Endothelial cell (in vitro differentiated cells): ENCODE measurements around the gene ZNF648. TPM values are rescaled to one million over a fixed set of nuclear protein-coding genes. Genes with fewer than 3 reads are reported as not detected.

Experiments
- DNase-seq: peaks from one replicate; pipeline ENCODE4 v3.0.0; 2021; ENCODE audit warnings: low spot score
- H3K27ac Mint-ChIP-seq: one replicate; pipeline ENCODE4 v1.8.0; 2021; ENCODE audit warnings: mixed read lengths, inconsistent platforms; ENCODE audit not compliant: unreplicated experiment
- H3K27me3 Mint-ChIP-seq: one replicate; pipeline ENCODE4 v1.8.0; 2021; ENCODE audit warnings: mild to moderate bottlenecking, moderate library complexity, mixed read lengths, inconsistent platforms; ENCODE audit not compliant: unreplicated experiment
- H3K36me3 Mint-ChIP-seq: one replicate; pipeline ENCODE4 v1.8.0; 2021; ENCODE audit warnings: mild to moderate bottlenecking, low read depth, mixed read lengths, inconsistent platforms; ENCODE audit not compliant: unreplicated experiment
- H3K4me1 Mint-ChIP-seq: one replicate; pipeline ENCODE4 v1.8.0; 2021; ENCODE audit warnings: mild to moderate bottlenecking, mixed read lengths, inconsistent platforms; ENCODE audit not compliant: unreplicated experiment
- H3K4me3 Mint-ChIP-seq: one replicate; pipeline ENCODE4 v1.8.0; 2021; ENCODE audit warnings: mild to moderate bottlenecking, mixed read lengths, inconsistent platforms; ENCODE audit not compliant: unreplicated experiment
- H3K9me3 Mint-ChIP-seq: one replicate; pipeline ENCODE4 v1.8.0; 2021; ENCODE audit warnings: mixed read lengths, inconsistent platforms; ENCODE audit not compliant: unreplicated experiment
- total RNA-seq: library from RNA; stranded (reverse); fragmentation: NEBNext Ultra II Directional; extraction: Animal tissue kit (Norgen Biotek cat#: 25700); gene quantifications from one replicate; pipeline ENCODE4 v1.2.1, GENCODE V29; 2021; ENCODE audit not compliant: unreplicated experiment
- TF ChIP-seq, protein P1 (sequence below): fragments of 200-600 bp; sonication (generic); IDR thresholded peaks from one replicate; pipeline ENCODE4 v1.5.0; 2021; ENCODE audit warnings: antibody characterized with exemption; ENCODE audit not compliant: unreplicated experiment

The ZNF648 gene
- total RNA-seq, 1 donor from 2014 or later = not detected

DNA sequence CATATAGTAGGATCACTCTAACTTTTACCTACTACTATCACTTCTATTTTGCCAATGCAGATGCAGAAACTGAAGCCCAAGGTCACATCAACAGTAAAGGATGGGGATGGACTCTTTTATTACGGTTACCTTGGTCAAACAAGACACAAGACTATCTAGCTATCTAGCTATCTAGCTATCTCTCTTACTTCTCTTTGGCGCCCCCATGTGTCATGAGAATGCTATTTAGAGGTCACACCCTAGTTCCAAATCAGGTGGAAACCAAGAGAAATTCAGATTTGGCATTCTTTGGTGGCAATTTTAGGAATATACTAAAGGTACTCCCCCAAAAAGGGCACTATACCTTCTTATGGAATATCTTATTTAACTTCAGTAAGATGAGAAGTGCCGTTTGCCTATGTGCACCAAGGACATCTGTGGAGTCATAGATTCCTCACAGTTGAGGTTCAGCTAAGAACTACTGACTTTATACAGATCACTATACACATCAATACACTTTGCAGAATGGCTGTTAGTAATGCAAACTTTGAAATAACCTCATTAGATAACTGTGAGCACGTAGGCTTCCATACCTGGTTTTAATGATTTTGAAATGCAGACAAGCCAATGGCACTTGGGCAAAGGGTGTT lies 6.7 kb downstream of the ZNF648 start:
- H3K27me3 Mint-ChIP-seq = peaks cover 6% of the 10 kb centered on the region
- H3K4me3 Mint-ChIP-seq = no peak overlapping the region
- H3K36me3 Mint-ChIP-seq = no peaks in the 10 kb centered on the region
- no peak overlapping the region for H3K27ac Mint-ChIP-seq
- H3K4me1 Mint-ChIP-seq = no peaks in the 10 kb centered on the region
- TF ChIP-seq, protein P1, sequence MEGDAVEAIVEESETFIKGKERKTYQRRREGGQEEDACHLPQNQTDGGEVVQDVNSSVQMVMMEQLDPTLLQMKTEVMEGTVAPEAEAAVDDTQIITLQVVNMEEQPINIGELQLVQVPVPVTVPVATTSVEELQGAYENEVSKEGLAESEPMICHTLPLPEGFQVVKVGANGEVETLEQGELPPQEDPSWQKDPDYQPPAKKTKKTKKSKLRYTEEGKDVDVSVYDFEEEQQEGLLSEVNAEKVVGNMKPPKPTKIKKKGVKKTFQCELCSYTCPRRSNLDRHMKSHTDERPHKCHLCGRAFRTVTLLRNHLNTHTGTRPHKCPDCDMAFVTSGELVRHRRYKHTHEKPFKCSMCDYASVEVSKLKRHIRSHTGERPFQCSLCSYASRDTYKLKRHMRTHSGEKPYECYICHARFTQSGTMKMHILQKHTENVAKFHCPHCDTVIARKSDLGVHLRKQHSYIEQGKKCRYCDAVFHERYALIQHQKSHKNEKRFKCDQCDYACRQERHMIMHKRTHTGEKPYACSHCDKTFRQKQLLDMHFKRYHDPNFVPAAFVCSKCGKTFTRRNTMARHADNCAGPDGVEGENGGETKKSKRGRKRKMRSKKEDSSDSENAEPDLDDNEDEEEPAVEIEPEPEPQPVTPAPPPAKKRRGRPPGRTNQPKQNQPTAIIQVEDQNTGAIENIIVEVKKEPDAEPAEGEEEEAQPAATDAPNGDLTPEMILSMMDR = no peak
- peak; percentile 63 for DNase-seq
- no peaks in the 10 kb centered on the region for H3K9me3 Mint-ChIP-seq

DNA sequence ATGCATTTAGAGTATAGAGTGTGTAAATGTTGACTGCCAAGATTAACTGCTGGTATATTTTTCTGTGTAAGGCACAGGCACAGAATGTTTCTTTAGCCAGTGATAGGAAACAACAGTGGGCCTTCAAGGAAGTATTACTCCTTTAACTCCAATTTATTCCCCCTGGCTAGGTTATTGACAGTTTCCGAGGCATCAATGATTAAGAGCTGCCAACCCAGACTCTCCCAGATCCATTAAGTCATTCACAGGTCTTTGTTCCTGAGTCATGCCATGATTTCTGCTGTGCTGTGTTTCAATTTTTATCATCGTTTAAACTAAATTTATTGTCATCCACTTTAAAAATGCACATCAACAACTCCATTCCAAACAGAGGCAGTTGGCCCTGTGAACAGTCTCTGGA lies 9.2 kb downstream of the ZNF648 start:
- TF ChIP-seq, protein P1 = no peak
- no peak for DNase-seq
- no peaks in the 10 kb centered on the region for H3K9me3 Mint-ChIP-seq
- peaks cover 6% of the 10 kb centered on the region for H3K27me3 Mint-ChIP-seq
- H3K36me3 Mint-ChIP-seq = no peaks in the 10 kb centered on the region
- H3K27ac Mint-ChIP-seq = no peak overlapping the region
- no peaks in the 10 kb centered on the region for H3K4me1 Mint-ChIP-seq
- H3K4me3 Mint-ChIP-seq = no peak overlapping the region

DNA sequence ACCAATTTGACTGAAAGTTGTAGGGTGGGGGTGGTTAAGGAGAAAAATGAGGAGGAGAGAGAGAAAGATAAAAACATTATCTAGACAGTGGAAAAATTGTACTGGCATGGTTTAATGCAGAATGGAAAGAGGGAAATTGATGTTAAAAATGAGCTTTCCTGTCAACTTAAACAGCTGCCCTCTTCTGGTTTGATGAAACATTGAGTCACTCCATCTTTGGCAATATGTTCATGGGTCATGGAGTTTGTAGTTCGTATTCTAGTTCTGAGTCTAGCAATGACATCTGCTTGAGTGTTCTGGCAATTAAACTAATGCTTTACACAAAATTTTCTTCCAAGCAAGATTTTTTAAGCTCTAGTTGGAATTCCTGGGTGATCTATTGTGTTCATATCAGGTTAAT lies 9.6 kb downstream of the ZNF648 start:
- Mint-ChIP-seq H3K4me3 (no peak overlapping the region), H3K27me3 (peaks cover 6% of the 10 kb centered on the region), H3K27ac (no peak overlapping the region), H3K4me1 (no peaks in the 10 kb centered on the region), H3K36me3 (no peaks in the 10 kb centered on the region), H3K9me3 (no peaks in the 10 kb centered on the region)
- DNase-seq = no peak
- TF ChIP-seq, protein P1 = no peak

DNA sequence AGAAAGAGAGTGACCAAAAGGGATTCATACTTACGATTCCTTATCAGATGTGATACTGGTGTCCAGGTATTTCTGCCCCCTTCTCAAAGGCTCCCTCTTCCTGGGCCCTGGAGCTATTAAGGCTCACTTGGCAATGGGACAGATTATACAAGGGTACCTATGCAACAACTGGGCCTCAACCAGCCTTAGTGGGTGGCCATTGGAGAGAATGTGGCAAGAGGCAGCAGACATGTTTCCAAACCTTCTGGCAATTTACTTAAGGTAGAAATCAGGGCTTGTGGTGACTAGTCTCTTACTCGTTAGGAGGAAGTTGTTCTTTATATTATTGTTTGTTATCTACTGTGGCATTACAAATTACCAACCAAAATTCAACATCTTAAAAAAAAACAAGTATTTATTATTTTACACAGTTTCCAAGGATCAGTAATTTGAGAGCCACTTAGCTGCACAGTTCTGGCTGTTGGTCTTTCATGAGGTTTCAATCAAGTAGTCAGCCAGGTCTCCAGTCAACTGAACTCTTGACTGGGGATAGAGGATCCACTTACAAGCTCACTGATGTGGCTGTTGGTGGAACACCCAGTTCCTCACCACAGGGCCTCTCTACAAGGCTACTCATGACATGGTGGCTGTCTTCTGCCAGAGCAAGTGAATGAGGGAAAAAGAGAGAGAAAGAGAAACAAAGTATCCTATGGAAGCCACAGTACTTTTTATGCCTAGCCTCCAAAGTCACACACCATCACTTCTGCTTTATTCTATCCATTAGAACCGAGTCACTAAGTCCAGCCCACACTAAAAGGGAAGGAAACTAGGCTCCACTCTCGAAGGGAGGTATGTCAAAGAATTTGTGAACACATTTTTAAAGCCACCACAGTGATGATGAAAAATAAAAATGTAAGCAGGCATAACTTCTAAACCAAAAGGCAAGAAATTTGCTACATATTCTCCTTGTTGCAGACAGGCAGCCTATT lies 10.7 kb downstream of the ZNF648 start:
- no peak for DNase-seq
- Mint-ChIP-seq H3K27ac (no peak overlapping the region), H3K4me1 (no peaks in the 10 kb centered on the region), H3K4me3 (no peak overlapping the region), H3K36me3 (no peaks in the 10 kb centered on the region), H3K9me3 (no peaks in the 10 kb centered on the region), H3K27me3 (no peaks in the 10 kb centered on the region)
- TF ChIP-seq, protein P1 = no peak

DNA sequence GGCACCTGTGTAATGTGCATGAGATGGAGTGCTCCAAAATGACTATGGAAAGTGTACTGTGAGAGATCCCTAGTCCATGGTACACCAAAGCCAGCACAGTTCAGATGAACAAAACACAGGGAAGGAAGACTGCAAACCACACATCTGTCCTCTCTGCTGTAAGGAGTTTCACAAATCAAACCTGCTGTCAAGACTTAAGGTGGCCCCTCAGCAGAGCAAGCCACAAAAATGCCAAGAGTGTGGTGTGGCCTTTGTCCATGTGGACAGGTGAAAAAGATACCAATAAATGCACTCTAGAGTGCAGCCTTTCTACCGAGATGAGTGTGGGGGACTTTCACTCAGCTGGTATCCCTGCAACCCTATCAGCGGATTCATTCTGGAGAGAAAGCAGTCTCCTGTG lies 12.9 kb downstream of the ZNF648 start:
- H3K9me3 Mint-ChIP-seq = peaks cover 4% of the 10 kb centered on the region
- H3K4me1 Mint-ChIP-seq = no peaks in the 10 kb centered on the region
- no peak overlapping the region for H3K4me3 Mint-ChIP-seq
- TF ChIP-seq, protein P1 = no peak
- H3K27me3 Mint-ChIP-seq = no peaks in the 10 kb centered on the region
- DNase-seq = no peak
- peaks cover 4% of the 10 kb centered on the region for H3K36me3 Mint-ChIP-seq
- no peak overlapping the region for H3K27ac Mint-ChIP-seq
